NT2/D1 (cell line): ENCODE results near the gene DEXI.

Experiments used
- SUZ12 ChIP-seq: IDR thresholded peaks from 2 replicates; pipeline ENCODE4 v1.6.1; 2011; ENCODE audit not compliant: insufficient read length, insufficient read depth; ENCODE audit errors: extremely low read depth
- YY1 ChIP-seq: IDR thresholded peaks from 2 replicates; pipeline ENCODE4 v1.6.1; 2011; ENCODE audit not compliant: insufficient read length, insufficient read depth

DNA sequence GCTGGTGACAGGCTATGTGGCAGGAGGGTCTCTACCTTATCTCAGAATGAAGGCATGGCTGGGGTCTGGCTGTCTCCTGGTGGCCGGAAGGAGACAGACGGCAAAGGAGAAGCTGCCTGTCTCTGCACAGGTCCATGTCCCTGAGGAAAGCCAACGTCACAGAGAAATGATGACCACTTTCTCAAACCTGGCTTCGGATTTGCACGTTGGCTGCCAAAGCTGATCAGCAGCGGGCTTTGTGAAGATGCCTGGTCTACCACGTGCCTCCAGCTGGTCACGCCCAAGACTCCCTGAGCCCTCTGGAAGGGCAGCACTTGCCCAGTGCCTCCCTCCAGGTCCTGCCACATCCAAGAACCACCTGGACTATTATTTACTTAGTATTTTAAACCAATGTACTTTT, 8.4 kb downstream of the DEXI start:
- TF ChIP-seq SUZ12 (no peak), YY1 (no peak)
